Measurements from ENCODE around the gene NES. TPM values are rescaled to one million over a fixed set of nuclear protein-coding genes. Genes with fewer than 3 reads are reported as not detected.

NES gene
- total RNA-seq, 1 donor from 2014 or later, result not detected

DNA sequence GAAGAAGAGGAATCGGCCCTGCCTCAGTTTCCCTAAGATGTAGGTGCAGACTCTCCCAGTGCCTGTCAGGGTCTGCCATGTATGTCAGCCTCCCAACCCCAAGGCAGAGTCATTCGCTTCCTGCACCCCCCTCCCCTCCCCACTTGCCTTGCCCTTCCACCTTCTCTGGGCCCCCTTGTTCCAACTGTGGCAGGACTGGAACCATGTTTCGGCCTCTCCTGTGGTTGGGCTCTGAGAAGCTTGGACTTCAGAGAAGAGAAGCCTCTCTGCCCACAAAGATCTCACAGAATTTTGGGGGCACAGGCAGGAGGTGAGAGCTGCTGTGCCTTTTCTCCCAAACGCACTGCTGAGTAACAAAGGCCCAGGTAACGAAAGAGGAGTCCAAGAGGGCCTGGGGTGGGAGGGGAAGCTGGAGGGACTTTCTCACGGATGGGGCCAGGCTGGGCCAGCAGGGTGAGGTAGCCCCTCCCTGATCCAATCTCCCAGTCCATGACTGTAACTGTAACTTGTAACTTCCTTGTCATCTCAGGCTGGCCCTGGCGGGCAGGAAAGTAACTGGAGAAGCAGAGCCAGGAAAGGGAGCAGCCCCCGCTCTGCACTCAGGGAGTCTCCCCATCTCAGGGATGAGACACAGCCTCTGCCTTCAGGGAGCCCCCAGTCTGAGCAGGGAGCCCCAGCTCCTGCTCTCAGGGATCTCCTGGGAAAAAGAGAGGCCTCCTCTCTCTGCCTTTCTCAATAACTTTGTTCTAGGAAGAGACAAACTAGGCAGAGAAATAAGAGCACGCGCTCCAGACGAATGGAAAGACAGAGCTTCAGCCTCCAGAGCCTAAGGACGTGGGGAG, 16.9 kb upstream of the NES start:
- POLR2A ChIA-PET, result no interaction called here

DNA sequence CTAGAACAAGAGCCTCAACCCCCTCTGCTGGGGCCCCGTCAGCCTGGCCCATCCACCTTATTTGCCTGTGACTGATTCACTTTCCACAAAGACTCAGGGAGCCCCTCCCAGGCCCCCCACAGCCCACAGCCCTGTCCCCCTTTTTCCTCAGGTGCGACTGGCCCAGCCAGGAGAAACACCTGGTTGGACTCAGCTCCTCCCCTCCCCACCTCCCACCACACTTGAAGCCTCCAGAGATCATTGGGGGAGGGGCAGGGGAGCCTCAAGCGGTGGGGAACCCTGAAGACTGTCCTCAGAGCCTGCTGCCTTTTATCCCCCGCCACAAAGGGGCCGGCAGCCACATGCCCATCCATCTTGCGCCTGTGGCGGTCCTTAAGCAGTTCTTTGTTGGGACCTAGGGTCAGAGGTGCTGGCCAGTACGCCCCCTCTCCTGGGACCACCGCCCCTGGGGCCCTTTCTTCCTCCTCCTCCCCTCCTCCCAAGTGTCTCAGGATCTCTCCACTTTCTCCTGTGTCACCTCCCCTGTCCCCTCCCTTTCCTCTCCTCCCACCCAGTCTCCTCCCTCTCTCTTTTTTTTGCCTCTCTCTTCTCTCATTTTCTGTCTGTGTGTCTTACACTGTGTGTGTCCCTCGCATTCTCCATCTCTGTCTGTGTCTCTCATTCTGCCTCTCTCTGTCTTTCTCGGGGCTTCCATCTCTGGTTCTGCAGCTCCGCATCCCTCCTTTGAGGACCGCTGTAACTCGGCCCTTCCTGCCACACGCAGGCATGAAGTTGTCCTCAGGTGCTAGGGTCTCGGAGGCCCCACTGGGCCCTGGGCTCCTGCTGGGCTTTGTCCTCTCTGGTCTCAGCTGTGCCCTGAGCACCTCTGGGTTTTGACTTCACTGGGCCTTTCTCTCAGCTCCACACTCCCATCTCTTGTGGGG, 16.0 kb upstream of the NES start:
- ChIA-PET POLR2A (no interaction called here), CTCF (interaction anchor here (1.1 to 6.9 kb wide), 2 partner anchors 9 to 33 kb away, joined by 3 to 182 read pairs; partner anchors contain the start of genes ISG20L2 and METTL25B)
- intact Hi-C loops (cut with micrococcal nuclease), result no loop called here
- H3K27ac Mint-ChIP-seq, result no peak overlapping the region
- no peaks in the 10 kb centered on the region for H3K36me3 Mint-ChIP-seq (ENCODE audit: low read depth)
- no peak overlapping the region for H3K4me3 Mint-ChIP-seq
- TF ChIP-seq, protein P1, sequence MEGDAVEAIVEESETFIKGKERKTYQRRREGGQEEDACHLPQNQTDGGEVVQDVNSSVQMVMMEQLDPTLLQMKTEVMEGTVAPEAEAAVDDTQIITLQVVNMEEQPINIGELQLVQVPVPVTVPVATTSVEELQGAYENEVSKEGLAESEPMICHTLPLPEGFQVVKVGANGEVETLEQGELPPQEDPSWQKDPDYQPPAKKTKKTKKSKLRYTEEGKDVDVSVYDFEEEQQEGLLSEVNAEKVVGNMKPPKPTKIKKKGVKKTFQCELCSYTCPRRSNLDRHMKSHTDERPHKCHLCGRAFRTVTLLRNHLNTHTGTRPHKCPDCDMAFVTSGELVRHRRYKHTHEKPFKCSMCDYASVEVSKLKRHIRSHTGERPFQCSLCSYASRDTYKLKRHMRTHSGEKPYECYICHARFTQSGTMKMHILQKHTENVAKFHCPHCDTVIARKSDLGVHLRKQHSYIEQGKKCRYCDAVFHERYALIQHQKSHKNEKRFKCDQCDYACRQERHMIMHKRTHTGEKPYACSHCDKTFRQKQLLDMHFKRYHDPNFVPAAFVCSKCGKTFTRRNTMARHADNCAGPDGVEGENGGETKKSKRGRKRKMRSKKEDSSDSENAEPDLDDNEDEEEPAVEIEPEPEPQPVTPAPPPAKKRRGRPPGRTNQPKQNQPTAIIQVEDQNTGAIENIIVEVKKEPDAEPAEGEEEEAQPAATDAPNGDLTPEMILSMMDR (IDR thresholded peaks at IDR 0.05), result no peak
- no peak for ATAC-seq (ENCODE audit: low read depth)
- H3K9me3 Mint-ChIP-seq, result no peaks in the 10 kb centered on the region
- H3K4me1 Mint-ChIP-seq, result peaks cover 18% of the 10 kb centered on the region
- H3K27me3 Mint-ChIP-seq, result peaks cover 62% of the 10 kb centered on the region
- DNase-seq, result no peak

More for the DNA sequence above, 16.9 kb upstream of the NES start:
- TF ChIP-seq, protein P1 (IDR thresholded peaks at IDR 0.05), result no peak
- peaks cover 18% of the 10 kb centered on the region for H3K4me1 Mint-ChIP-seq
- peaks cover 64% of the 10 kb centered on the region for H3K27me3 Mint-ChIP-seq
- CTCF ChIA-PET, result no interaction called here
- DNase-seq (no peak), ATAC-seq (ENCODE audit: low read depth) (no peak)
- H3K4me3 Mint-ChIP-seq, result no peak overlapping the region
- no peaks in the 10 kb centered on the region for H3K9me3 Mint-ChIP-seq
- H3K36me3 Mint-ChIP-seq (ENCODE audit: low read depth), result no peaks in the 10 kb centered on the region
- intact Hi-C loops (cut with micrococcal nuclease), result no loop called here
- no peak overlapping the region for H3K27ac Mint-ChIP-seq

DNA sequence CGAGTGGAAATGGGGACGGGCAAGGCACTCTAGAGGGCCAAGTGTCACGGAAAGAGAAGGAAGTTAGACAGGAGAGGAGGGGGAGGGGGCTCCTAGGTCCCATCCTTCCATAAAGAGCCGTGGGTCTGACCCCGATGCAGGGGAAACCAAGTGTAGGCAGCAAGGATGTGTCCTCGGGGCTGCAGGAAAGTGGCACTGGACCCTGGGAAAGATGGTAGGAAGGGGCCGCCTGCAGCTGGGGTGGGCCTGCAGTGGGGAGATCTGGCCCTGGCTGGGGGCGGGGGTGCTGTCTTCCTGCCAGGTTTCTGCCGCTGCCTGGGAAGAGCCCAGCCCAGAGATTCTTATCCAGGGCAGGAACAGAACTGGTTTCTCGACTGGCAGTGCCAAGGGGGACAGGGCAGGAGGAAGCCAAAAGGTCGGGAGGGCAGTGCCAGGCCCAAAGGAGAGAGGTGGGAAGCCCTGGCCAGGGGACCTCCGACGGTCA, 15.3 kb upstream of the NES start:
- DNase-seq (no peak), ATAC-seq (ENCODE audit: low read depth) (no peak)
- ChIA-PET CTCF (interaction anchor here (1.1 to 6.9 kb wide), 2 partner anchors 8 to 33 kb away, joined by 3 to 182 read pairs; partner anchors contain the start of genes ISG20L2 and METTL25B), POLR2A (interaction anchor here (0.6 to 1.4 kb wide), 2 partner anchors 15 to 36 kb away, joined by 3 to 4 read pairs; partner anchors contain the start of genes ISG20L2 and METTL25B)
- TF ChIP-seq, protein P1 (IDR thresholded peaks at IDR 0.05), result no peak
- Mint-ChIP-seq H3K36me3 (ENCODE audit: low read depth) (no peaks in the 10 kb centered on the region), H3K4me3 (no peak overlapping the region), H3K4me1 (peaks cover 18% of the 10 kb centered on the region), H3K27me3 (peaks cover 58% of the 10 kb centered on the region), H3K9me3 (no peaks in the 10 kb centered on the region), H3K27ac (no peak overlapping the region)
- intact Hi-C loops (cut with micrococcal nuclease), result no loop called here

DNA sequence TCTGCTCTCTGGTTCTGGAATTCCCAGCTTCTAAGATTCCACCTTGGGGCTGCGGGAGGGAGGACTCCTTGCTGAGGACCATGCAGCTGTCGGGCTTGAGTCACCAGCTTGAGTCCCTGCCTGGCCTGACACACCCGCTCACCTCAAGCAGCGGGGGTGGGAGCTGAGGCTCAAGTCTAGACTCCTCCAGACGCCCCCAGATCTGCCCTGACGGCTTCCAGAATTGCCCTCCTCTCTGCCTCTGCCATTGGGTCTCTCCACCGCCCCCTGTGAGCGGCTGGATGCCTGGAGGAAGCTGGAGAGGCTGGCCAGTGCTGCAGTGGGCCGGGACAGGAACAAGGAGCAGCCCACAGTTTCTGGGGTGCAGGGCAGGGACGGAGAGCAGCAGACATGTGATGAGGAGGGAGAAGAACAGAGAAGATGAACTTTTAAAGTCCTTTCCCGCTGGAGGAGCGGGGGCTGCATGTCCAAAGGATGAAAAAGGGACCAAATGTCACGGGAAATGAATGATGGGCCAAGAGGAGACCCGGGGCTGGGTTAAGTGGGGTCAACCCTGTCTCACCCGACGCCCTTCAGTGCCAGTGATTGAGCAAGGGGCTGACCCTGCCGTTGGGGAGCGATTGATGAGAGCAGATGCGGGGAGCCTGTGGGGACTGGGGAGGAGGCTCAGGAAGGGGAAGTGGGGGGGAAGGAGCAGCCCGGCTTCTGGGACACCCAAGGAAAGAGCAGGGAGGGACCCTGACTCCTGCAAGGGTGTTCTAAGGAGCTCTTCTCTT, 14.6 kb upstream of the NES start:
- H3K27me3 Mint-ChIP-seq, result peaks cover 52% of the 10 kb centered on the region
- no peak overlapping the region for H3K4me3 Mint-ChIP-seq
- no peaks in the 10 kb centered on the region for H3K9me3 Mint-ChIP-seq
- no peak overlapping the region for H3K27ac Mint-ChIP-seq
- ChIA-PET CTCF (interaction anchor here (1.0 to 6.9 kb wide), 5 partner anchors 14 to 199 kb away, joined by 3 to 182 read pairs (median 53); partner anchors contain the start of genes CRABP2, ISG20L2, METTL25B and NTRK1), POLR2A (interaction anchor here (0.6 to 1.4 kb wide), 2 partner anchors 15 to 37 kb away, joined by 3 to 4 read pairs; partner anchors contain the start of genes ISG20L2 and METTL25B)
- peaks cover 18% of the 10 kb centered on the region for H3K4me1 Mint-ChIP-seq
- intact Hi-C loops (cut with micrococcal nuclease), result no loop called here
- DNase-seq, result no peak
- H3K36me3 Mint-ChIP-seq (ENCODE audit: low read depth), result no peaks in the 10 kb centered on the region
- TF ChIP-seq, protein P1 (IDR thresholded peaks at IDR 0.05), result no peak
- no peak for ATAC-seq (ENCODE audit: low read depth)

All from activated B cell treated with CpG ODN at 0.5 μM for 24 hours (primary cell).